GM12878 (cell line): ENCODE data around the gene ZNF397. TPM values are rescaled to one million over a fixed set of nuclear protein-coding genes. Genes with fewer than 3 reads are reported as not detected.

Experiments used
- ATAC-seq: fragments of 200-7000 bp; cut with Tn5 transposase; 3 replicates; pipeline ENCODE4 v1.9.1; 2020; ENCODE audit warnings: mild to moderate bottlenecking, moderate library complexity
- BruUV-seq: library from RNA; stranded (reverse); fragments of 400-500 nt; replicated peaks from 2 replicates; lab custom pipeline; 2021; lab: Mats Ljungman, UMichigan
- CTCF ChIA-PET: fragments of 300-600 bp; sonication (Branson Sonifier 250); formaldehyde crosslinking; extraction: SDS; loops from one replicate; lab custom pipeline; 2021; ENCODE audit warnings: inconsistent platforms; lab: Yijun Ruan, JAX
- POLR2A ChIA-PET: fragments of 350-600 bp; formaldehyde crosslinking; extraction: SDS; loops from one replicate; lab custom pipeline; 2021; ENCODE audit warnings: inconsistent platforms; lab: Charles Lee
- RAD21 ChIA-PET: fragments of 300-600 bp; sonication (Branson Sonifier 250); formaldehyde crosslinking; loops from one replicate; lab custom pipeline; 2023; ENCODE audit warnings: antibody characterized with exemption; ENCODE audit not compliant: unreplicated experiment; lab: Charles Lee
- SMC1A ChIA-PET: fragments of 300-600 bp; sonication (Branson Sonifier 250); formaldehyde crosslinking; loops from one replicate; lab custom pipeline; 2023; ENCODE audit not compliant: unreplicated experiment, uncharacterized antibody; lab: Charles Lee
- DNase-seq: peaks from one replicate; pipeline ENCODE4 v3.0.0-alpha.2; 2011; ENCODE audit warnings: low read depth, low spot score
- FAIRE-seq: peaks from 3 replicates; lab custom pipeline; 2011; peaks lifted over from hg19 to GRCh38; lab: Jason Lieb, UNC
- H2AFZ ChIP-seq: 2 replicates; pipeline ENCODE4 v1.6.0; 2011; ENCODE audit warnings: low read depth, low read length, control low read depth; ENCODE audit not compliant: control insufficient read depth
- H3K27ac ChIP-seq: 2 replicates; pipeline ENCODE4 v1.5.1; 2011; ENCODE audit warnings: control low read depth; ENCODE audit not compliant: control insufficient read depth, insufficient read depth
- H3K27me3 ChIP-seq, 2 experiments: replicated peaks in 1 of 2; 2 replicates each; pipeline versions ENCODE4 v1.6.0 to v1.6.1; 2011; ENCODE audit warnings: low read length in 1 of 2; ENCODE audit not compliant: control insufficient read depth in 2 of 2, insufficient read depth in 2 of 2
- H3K36me3 ChIP-seq, 2 experiments: 2 replicates each; pipeline ENCODE4 v1.5.1; 2011; ENCODE audit warnings: low read length in 1 of 2; ENCODE audit not compliant: control insufficient read depth in 2 of 2, insufficient read depth in 2 of 2
- H3K4me1 ChIP-seq: 2 replicates; pipeline ENCODE4 v1.6.1; 2011; ENCODE audit warnings: mild to moderate bottlenecking, low read length, moderate library complexity, mixed read lengths; ENCODE audit not compliant: control insufficient read depth, insufficient read depth
- H3K4me2 ChIP-seq: 2 replicates; pipeline ENCODE4 v1.6.0; 2011; ENCODE audit warnings: control low read depth; ENCODE audit not compliant: control insufficient read depth, insufficient read depth
- H3K4me3 ChIP-seq: fragments of 200-600 bp; sonication (generic); 2 replicates; pipeline ENCODE4 v1.5.1; 2016
- H3K79me2 ChIP-seq: 2 replicates; pipeline ENCODE4 v1.6.0; 2011; ENCODE audit warnings: low read length; ENCODE audit not compliant: control insufficient read depth, insufficient read depth
- H3K9ac ChIP-seq: 2 replicates; pipeline ENCODE4 v1.8.0; 2011; ENCODE audit warnings: low read length, control low read depth, mixed read lengths; ENCODE audit not compliant: control insufficient read depth, insufficient read depth
- H3K9me3 ChIP-seq: replicated peaks from 3 replicates; pipeline ENCODE4 v1.5.1; 2011; ENCODE audit warnings: mild to moderate bottlenecking, low read length; ENCODE audit not compliant: control insufficient read depth, insufficient read depth
- H4K20me1 ChIP-seq: 2 replicates; pipeline ENCODE4 v1.6.0; 2011; ENCODE audit not compliant: control insufficient read depth, insufficient read depth
- ATF3 ChIP-seq: IDR thresholded peaks from 2 replicates; pipeline ENCODE4 v1.6.1; 2011; ENCODE audit warnings: low read depth, mild to moderate bottlenecking, low read length, moderate library complexity, borderline replicate concordance; ENCODE audit errors: extremely low read depth
- BACH1 ChIP-seq: fragments of 450-650 bp; IDR thresholded peaks from 2 replicates; pipeline ENCODE4 v1.6.1; 2017; ENCODE audit warnings: mild to moderate bottlenecking, borderline replicate concordance
- DPF2 ChIP-seq: fragments of 450-650 bp; IDR thresholded peaks from 2 replicates; pipeline ENCODE4 v1.6.1; 2017; ENCODE audit warnings: mild to moderate bottlenecking
- FOXM1 ChIP-seq: IDR thresholded peaks from 2 replicates; pipeline ENCODE4 v1.6.1; 2012; ENCODE audit warnings: low read depth, mild to moderate bottlenecking, inconsistent platforms, low read length, moderate library complexity
- HDAC2 ChIP-seq: fragments of 200-600 bp; sonication (generic); IDR thresholded peaks from 2 replicates; pipeline ENCODE4 v1.6.1; 2017
- IKZF2 ChIP-seq, 2 experiments: fragments of 450-650 bp; IDR thresholded peaks; 2 replicates each; pipeline ENCODE4 v1.6.1; 2017; ENCODE audit warnings: mild to moderate bottlenecking in 2 of 2, moderate library complexity in 2 of 2
- IRF3 ChIP-seq: fragments of 450-650 bp; IDR thresholded peaks from 2 replicates; pipeline ENCODE4 v1.6.1; 2014; ENCODE audit warnings: mild to moderate bottlenecking
- KAT2A ChIP-seq: conservative IDR thresholded peaks from 2 replicates; pipeline ENCODE4 v1.6.1; 2011; ENCODE audit warnings: low read depth, low read length; ENCODE audit not compliant: control insufficient read depth
- MEF2B ChIP-seq: fragments of 450-650 bp; IDR thresholded peaks from 2 replicates; pipeline ENCODE4 v1.6.1; 2018; ENCODE audit warnings: mild to moderate bottlenecking, moderate library complexity; ENCODE audit not compliant: partially characterized antibody, poor library complexity, severe bottlenecking
- MYC ChIP-seq: IDR thresholded peaks from 2 replicates; pipeline ENCODE4 v1.6.1; 2011; ENCODE audit warnings: mild to moderate bottlenecking, low read length, moderate library complexity, inconsistent platforms; ENCODE audit not compliant: insufficient read depth, insufficient replicate concordance, insufficient read length, severe bottlenecking
- NFYB ChIP-seq: IDR thresholded peaks from 2 replicates; pipeline ENCODE4 v1.6.1; 2011; ENCODE audit warnings: low read depth, mild to moderate bottlenecking, low read length, improper control_type of control experiment, moderate library complexity; ENCODE audit not compliant: insufficient read depth
- SMAD5 ChIP-seq: IDR thresholded peaks from 2 replicates; pipeline ENCODE4 v1.6.1; 2016; ENCODE audit warnings: antibody characterized with exemption, low read depth
- STAT1 ChIP-seq: fragments of 450-650 bp; conservative IDR thresholded peaks from 2 replicates; pipeline ENCODE4 v1.6.1; 2014; ENCODE audit warnings: antibody characterized with exemption, mild to moderate bottlenecking
- SUPT20H ChIP-seq: IDR thresholded peaks from 2 replicates; pipeline ENCODE4 v1.6.1; 2011; ENCODE audit warnings: low read depth, mild to moderate bottlenecking, low read length, moderate library complexity, borderline replicate concordance; ENCODE audit not compliant: control insufficient read depth
- ZZZ3 ChIP-seq: IDR thresholded peaks from 2 replicates; pipeline ENCODE4 v1.6.1; 2011; ENCODE audit warnings: low read depth; ENCODE audit not compliant: control insufficient read depth, insufficient read length
- WGBS: methylation state at CpG from one replicate; pipeline ENCODE4 v1.1.6; 2016; ENCODE audit warnings: low lambda C conversion rate; ENCODE audit not compliant: insufficient replicate concordance, insufficient coverage; ENCODE audit errors: missing lambda C conversion rate; 5-methylcytosine and 5-hydroxymethylcytosine counted together
- in situ Hi-C: fragments of 300-500 bp; cut with MboI; formaldehyde crosslinking; loops from 9 replicates; pipeline ENCODE4 v1.14.3; 2018; ENCODE audit warnings: mixed read lengths
- intact Hi-C: fragments of 100-400 bp; cut with micrococcal nuclease; formaldehyde crosslinking; loops from one replicate; pipeline ENCODE4 v1.14.2; 2022; ENCODE audit not compliant: unreplicated experiment
- polyA plus RNA-seq, 11 experiments: library from polyadenylated mRNA; depleted of rRNA in 4 of 11; unstranded in 6 of 11; stranded (reverse) in 5 of 11; fragments of >200 nt; fragmentation: Nextera tagmentation in 4 of 11; fragmentation: Illumina TruSeq in 1 of 11; extraction: Ambion mirVana in 4 of 11; extraction: Trizol in 1 of 11; gene quantifications; 1 replicate in 1 of 11; 2 replicates in 10 of 11; pipeline versions ENCODE4 v1.2.1 to v1.2.3, GENCODE V29; 2011 to 2016; ENCODE audit warnings: inconsistent platforms in 2 of 11, missing spikeins in 2 of 11, low read depth in 1 of 11
- total RNA-seq, 4 experiments: library from RNA; depleted of rRNA in 3 of 4; stranded (reverse); fragments of >200 nt in 3 of 4; fragmentation: Illumina TruSeq in 1 of 4; extraction: Trizol in 1 of 4; gene quantifications; 2 replicates each; pipeline versions ENCODE4 v1.2.1 to v1.2.3, GENCODE V29; 2013 to 2021

ZNF397 gene
- total and polyA plus RNA-seq, 10 of the 15 experiments (the other 5 are each of a cell fraction or from before 2014, with no cell fraction given), result 5.2 to 13.3 (median 10.8) TPM

GRCh38 chr18:35296060-35296459, 55.2 kb downstream of the ZNF397 start:
- SMC1A ChIA-PET, result no interaction called here
- Histone ChIP-seq H3K36me3 (peaks cover 0 to 23% of the 10 kb centered on the region in 2 experiments; a peak in 2 of 4 replicates), H3K27ac (no peak overlapping the region), H3K4me3 (no peak overlapping the region), H3K27me3 (no peaks in the 10 kb centered on the region), H4K20me1 (no peaks in the 10 kb centered on the region), H3K9me3 (peaks cover 15% of the 10 kb centered on the region), H2AFZ (no peak overlapping the region), H3K9ac (no peak overlapping the region), H3K79me2 (peaks cover 4% of the 10 kb centered on the region), H3K4me2 (no peak overlapping the region), H3K4me1 (no peaks in the 10 kb centered on the region)
- intact Hi-C loops (no loop called here), in situ Hi-C loops (no loop called here)
- FAIRE-seq, result no peak
- TF ChIP-seq DPF2 (no peak), NFYB (no peak), STAT1 (no peak), ZZZ3 (no peak), IRF3 (no peak), BACH1 (no peak), HDAC2 (no peak), FOXM1 (no peak), IKZF2 (IDR thresholded peaks at IDR 0.05) (no peak), MYC (no peak), KAT2A (no peak), MEF2B (no peak), SUPT20H (no peak), SMAD5 (no peak), ATF3 (no peak)
- RAD21 ChIA-PET, result no interaction called here
- no peak for DNase-seq
- no peak for ATAC-seq
- 94% methylated on average over 2 of the region's 2 CpGs for WGBS
- CTCF ChIA-PET, result no interaction called here
- POLR2A ChIA-PET, result no interaction called here
- no TSS peak for BruUV-seq
